HG03175 (cell line): ENCODE results near the gene SH3RF1.
"Not testable (repeated sequence)": the region's sequence is repeated elsewhere in the genome, so short reads cannot be mapped to it uniquely, and the experiment has no call there.

Experiments used
- ATAC-seq: cut with Tn5 transposase; IDR thresholded peaks from one replicate; pipeline ENCODE4 v1.9.1; 2021; ENCODE audit warnings: mild to moderate bottlenecking, moderate library complexity; ENCODE audit not compliant: unreplicated experiment

Gene SH3RF1

GRCh38 chr4:169270810-169271691, at the start of gene SH3RF1:
Gene SH3RF1 (minus strand): TSS chr4:169270956. CDS start chr4:169269212, 1,744 bp downstream.
- peak; percentile 57 for ATAC-seq

DNA sequence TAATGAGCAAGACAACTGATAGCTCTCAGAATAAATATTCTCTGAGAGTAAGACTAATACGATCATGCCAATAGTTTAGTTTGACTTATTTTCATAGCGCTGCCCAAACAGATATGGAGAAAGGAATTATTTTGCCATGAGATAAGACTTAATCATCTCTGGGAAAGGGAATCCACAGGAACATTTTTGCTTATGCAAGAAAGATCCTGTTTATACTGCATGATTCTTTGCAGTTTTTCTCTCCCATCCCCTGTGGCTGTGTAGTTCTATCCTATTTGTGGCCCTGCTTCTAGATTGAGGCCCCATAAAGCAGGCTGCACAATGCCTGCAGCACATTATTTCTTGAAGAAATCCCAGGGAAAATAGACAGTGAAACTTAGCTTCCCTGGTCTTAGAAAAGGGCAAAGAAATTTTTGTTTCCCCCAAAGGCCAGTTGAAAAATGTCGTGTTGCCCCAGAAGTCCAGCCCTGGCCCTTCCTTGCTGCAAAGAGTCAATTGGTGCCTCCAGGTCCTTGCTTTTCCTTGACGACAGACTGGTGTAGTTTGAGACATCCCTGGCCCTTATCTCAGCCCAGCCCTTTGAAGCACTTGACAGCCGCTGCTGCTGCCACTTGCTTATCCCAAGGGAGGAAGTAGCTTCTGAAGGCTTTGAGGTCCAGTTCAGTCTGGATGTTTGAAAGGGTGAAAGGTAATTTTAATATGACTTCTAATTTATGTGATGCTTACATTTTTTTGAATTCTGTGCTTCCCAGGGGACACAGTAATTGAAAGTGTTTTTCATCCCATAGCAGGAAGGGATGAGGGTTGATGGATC, 45.0 kb upstream of the SH3RF1 start:
- ATAC-seq = no peak

DNA sequence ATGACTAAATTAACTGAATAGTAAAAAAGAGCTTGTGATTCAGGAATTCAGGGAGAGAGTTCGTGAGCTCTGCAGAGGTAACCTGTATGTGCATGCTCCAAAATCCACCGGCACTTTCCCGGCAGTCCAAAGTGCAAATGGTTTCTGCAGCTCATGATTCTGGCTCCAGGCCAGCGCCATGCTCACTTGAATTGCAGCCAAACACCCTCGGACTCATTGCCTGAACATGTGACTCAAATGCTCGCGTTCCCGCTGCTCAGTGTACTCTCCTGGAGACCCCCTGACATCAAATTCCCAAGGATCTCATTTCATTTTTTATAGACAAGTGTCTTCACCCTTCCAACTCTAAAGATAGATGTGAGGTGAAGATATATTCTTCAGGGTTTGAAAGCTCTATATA, 44.1 kb upstream of the SH3RF1 start:
- no peak for ATAC-seq

- ATAC-seq = no peak
These were observed 43.0 kb upstream of the SH3RF1 start for GRCh38 chr4:169313732-169314131.

DNA sequence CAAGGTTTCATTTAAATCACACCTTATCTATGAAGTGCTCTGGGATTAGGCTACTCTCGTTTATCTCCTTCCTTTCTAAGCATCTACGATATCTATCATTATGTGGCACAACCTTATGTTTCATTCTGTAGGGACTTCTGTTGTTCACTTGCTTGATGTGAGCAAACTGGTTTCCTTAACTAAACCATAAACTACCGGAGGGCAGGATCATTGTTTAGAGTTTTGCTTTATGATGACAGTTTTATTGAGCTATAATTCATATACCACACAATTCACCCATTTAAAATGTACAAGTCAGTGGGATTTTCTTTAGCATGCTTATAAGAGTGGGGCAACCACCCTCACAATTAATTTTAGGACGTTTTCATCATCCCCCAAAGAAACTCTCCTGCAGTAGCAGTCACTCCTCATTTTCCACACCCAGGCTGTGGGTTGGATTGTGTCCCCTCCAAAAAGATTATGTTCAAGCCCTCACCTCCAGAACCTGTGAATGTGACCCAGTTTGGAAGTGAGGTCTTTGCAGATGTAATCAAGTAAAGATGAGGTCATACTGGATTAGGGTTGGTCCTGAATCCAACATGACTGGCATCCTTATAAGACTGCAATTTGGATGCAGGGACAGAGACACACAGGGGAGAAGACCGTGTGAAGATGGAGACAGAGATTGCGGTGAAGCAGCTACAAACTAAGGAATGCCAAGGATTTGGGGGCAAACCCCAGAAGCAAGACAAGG, 42.1 kb upstream of the SH3RF1 start:
- ATAC-seq = no peak

DNA sequence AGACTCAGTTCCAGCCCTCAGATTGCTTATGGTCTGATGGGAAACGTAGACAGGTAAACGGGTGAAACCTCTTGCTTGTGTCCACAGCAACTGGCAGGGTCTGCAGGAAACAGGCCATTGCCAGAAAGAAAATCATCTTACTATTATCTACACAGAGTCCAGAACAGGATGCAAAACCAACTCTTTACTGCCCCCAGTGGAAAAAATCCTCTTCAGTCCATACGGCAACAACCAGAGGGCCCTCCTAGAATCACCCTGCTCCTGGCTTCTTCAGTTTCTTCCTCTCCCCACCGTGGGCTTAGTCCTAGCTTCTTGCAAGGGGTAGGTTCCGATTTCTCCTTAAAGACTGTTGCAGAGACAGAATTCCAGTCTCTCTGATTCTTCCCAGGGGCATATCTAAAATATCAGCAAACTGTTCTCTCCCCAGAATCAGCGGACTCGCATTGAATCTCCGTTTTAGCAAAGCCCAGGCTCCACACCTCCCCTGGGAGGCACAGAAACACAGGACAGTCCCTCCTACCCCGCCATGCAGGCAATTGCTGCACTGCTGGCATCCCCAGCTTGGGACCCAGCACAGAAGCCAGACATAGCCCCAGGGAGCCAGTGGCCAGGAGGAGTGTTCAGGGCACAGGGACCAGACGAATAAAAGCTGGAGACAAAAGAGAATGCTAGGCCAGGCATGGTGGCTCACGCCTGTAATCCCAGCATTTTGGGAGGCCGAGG, 41.0 kb upstream of the SH3RF1 start:
- peak; percentile 85 for ATAC-seq

GRCh38 chr4:169309326-169309967, 38.7 kb upstream of the SH3RF1 start:
- no peak for ATAC-seq

GRCh38 chr4:169307576-169307975, 36.8 kb upstream of the SH3RF1 start:
- ATAC-seq = no peak

GRCh38 chr4:169305651-169306050, 34.9 kb upstream of the SH3RF1 start:
- no peak for ATAC-seq

GRCh38 chr4:169305173-169305572, 34.4 kb upstream of the SH3RF1 start:
- ATAC-seq = no peak

GRCh38 chr4:169295822-169296221, 25.1 kb upstream of the SH3RF1 start:
- ATAC-seq = no peak

DNA sequence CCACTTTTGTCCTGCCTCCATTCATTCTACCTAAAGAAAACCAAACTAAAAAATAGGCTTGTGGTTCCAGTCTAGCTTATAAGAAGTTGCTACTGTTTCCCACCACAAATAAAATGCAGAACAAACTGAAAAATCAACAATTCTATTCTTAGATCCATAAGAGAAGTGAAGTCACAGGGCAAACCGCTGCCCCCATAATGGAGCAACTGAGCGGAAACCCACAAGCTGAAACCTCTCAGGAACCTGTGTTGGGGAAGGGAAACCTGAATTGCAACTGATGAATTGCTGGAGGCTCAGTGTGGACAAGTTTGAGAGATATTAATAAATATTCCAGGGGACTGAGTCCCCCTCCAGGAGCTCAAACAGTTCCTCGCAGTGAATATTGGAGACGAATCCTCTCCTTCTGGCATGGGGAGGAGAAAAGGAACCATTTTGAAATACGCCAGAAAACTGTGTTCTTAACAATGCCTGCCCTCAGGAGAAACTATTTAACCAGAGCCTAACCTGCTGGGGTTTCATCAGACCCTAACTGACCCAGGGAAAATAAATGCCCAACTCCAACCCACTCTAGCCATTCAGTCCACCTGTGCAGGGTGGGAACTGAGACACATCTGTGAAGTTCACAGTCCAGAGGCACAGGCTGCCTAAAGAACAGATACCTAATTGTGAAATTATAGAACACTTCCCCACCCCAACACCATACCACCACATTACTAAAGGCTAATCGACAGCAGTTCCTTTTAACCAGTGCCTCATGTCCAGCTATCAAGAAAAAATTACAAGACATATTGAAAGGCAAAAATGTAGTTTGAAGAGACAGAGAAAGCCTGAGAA, 22.8 kb upstream of the SH3RF1 start:
- peak; percentile 90 for ATAC-seq

- not testable (repeated sequence) for ATAC-seq
These were observed 17.2 kb upstream of the SH3RF1 start for GRCh38 chr4:169287983-169288382.

GRCh38 chr4:169286562-169287301, 16.0 kb upstream of the SH3RF1 start:
- no peak for ATAC-seq

DNA sequence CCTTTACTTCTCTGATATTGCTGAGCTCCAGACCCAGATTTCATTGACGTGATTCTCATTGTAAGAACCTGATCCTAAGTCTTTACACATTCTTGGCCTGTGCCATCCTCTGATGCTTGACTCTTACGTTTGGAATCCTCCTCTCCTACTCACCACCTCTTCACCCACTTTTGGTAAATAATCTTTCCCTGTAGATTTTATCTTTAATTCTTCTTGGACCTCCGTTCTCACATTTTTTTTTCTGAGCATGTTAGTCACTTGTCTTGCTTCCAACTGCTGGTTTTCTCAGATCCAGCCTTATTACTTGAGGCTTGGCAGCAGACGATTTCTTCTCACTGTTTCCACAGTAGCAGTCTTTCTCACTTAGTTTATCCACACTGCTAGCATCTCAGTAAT, 12.4 kb upstream of the SH3RF1 start:
- no peak for ATAC-seq

GRCh38 chr4:169282429-169283113, 11.8 kb upstream of the SH3RF1 start:
- ATAC-seq = no peak

- no peak for ATAC-seq
These were observed 8.4 kb upstream of the SH3RF1 start for GRCh38 chr4:169279108-169279507.

DNA sequence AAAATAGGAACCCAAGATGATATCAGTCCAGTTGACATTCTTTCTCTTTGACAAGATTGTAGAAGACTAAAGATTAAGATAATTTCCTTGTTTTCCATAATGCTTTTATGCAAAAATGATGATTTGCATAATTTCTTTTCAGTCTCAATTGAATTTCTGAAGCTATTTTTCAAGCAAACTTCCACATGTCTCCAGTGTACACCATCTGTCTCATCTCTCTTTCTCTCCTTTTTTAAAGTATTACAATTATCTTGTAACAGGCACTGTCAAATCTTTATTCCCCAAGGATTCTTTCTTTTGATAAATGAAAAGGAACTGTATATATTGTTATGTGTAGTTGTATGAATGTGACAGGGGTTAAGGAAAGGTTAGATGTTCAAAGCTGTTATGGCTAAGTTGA, 7.9 kb upstream of the SH3RF1 start:
- ATAC-seq = no peak
